ENCODE data around the gene MYO18A. TPM values are rescaled to one million over a fixed set of nuclear protein-coding genes. Genes with fewer than 3 reads are reported as not detected.

MYO18A gene
- total and polyA plus RNA-seq, 7 experiments from 2014 or later = 10.2 to 144 (median 95.3) TPM

- H3K9me3 ChIP-seq (ENCODE audit: control insufficient read depth in 2 of 3, low read length in 3 of 3) = no peaks in the 10 kb centered on the region
- no peaks in the 10 kb centered on the region for H3K27me3 Mint-ChIP-seq
- peaks cover 33 to 61% (median 44%) of the 10 kb centered on the region in 7 donors for H3K4me1 Mint-ChIP-seq
- H3K9me3 Mint-ChIP-seq = peaks cover 0 to 2% (median 0%) of the 10 kb centered on the region in 11 donors
- no peak overlapping the region for H3K27ac ChIP-seq (ENCODE audit: low read depth, low read length)
- intact Hi-C loops (cut with micrococcal nuclease) = no loop called here
- DNase-seq (no peak), ATAC-seq (no peak)
- no peak overlapping the region for H3K4me3 ChIP-seq (ENCODE audit: low read length)
- H3K27me3 ChIP-seq (ENCODE audit: control insufficient read depth in 2 of 2, insufficient read depth in 2 of 2, low read length in 2 of 2) = no peaks in the 10 kb centered on the region
- H3K27ac Mint-ChIP-seq = peak overlapping the region in 1 of 9 donors; percentile 41
- peaks cover 0 to 2% (median 0%) of the 10 kb centered on the region in 5 donors for H3K36me3 Mint-ChIP-seq
- ChIA-PET POLR2A (no interaction called here), CTCF (interaction anchor here (0.8 to 7.5 kb wide), 2 partner anchors 25 to 67 kb away, joined by 3 to 81 read pairs; no protein-coding TSS in a partner anchor)
- H3K4me3 Mint-ChIP-seq = no peak overlapping the region
- H3K4me1 ChIP-seq (ENCODE audit: control insufficient read depth in 2 of 2, insufficient read depth in 2 of 2, low read length in 2 of 2) = peaks cover 15 to 24% of the 10 kb centered on the region in 2 donors
- H3K36me3 ChIP-seq (ENCODE audit: control insufficient read depth in 2 of 3, insufficient read depth in 3 of 3, low read length in 3 of 3) = no peaks in the 10 kb centered on the region
Observed at GRCh38 chr17:29151567-29151966, 28.6 kb downstream of the MYO18A start.

GRCh38 chr17:29150161-29150560, 30.0 kb downstream of the MYO18A start:
- DNase-seq (no peak), ATAC-seq (no peak)
- Histone ChIP-seq H3K4me1 (ENCODE audit: control insufficient read depth in 2 of 2, insufficient read depth in 2 of 2, low read length in 2 of 2) (peaks cover 10 to 24% of the 10 kb centered on the region in 2 donors), H3K27ac (ENCODE audit: low read depth, low read length) (no peak overlapping the region), H3K4me3 (ENCODE audit: low read length) (no peak overlapping the region), H3K36me3 (ENCODE audit: control insufficient read depth in 2 of 3, insufficient read depth in 3 of 3, low read length in 3 of 3) (no peaks in the 10 kb centered on the region), H3K9me3 (ENCODE audit: control insufficient read depth in 2 of 3, low read length in 3 of 3) (no peaks in the 10 kb centered on the region), H3K27me3 (ENCODE audit: control insufficient read depth in 2 of 2, insufficient read depth in 2 of 2, low read length in 2 of 2) (no peaks in the 10 kb centered on the region)
- Mint-ChIP-seq H3K36me3 (peaks cover 0 to 2% (median 0%) of the 10 kb centered on the region in 5 donors), H3K27me3 (no peaks in the 10 kb centered on the region), H3K9me3 (peaks cover 0 to 2% (median 0%) of the 10 kb centered on the region in 11 donors), H3K4me3 (peak overlapping the region in 5 of 10 donors; percentile 66 to 80 (median 74)), H3K4me1 (peaks cover 39 to 63% (median 47%) of the 10 kb centered on the region in 7 donors), H3K27ac (peak overlapping the region in 6 of 9 donors; percentile 32 to 84 (median 48))
- CTCF ChIA-PET = interaction anchor here (1.1 to 14.3 kb wide), 5 partner anchors 15 to 220 kb away, joined by 3 to 230 read pairs (median 81); partner anchors contain the start of gene MYO18A
- intact Hi-C loops (cut with micrococcal nuclease) = no loop called here
- POLR2A ChIA-PET = interaction anchor here (0.6 to 4.7 kb wide), 2 partner anchors 26 to 30 kb away, joined by 3 to 27 read pairs; partner anchors contain the start of gene MYO18A

- H3K9me3 ChIP-seq (ENCODE audit: control insufficient read depth in 2 of 3, low read length in 3 of 3) = no peaks in the 10 kb centered on the region
- Mint-ChIP-seq H3K4me3 (peak overlapping the region; percentile 27 to 80 (median 77)), H3K27ac (peak overlapping the region in 8 of 9 donors; percentile 14 to 87 (median 48)), H3K4me1 (peaks cover 36 to 59% (median 45%) of the 10 kb centered on the region in 7 donors), H3K36me3 (peaks cover 0 to 2% (median 0%) of the 10 kb centered on the region in 5 donors), H3K27me3 (no peaks in the 10 kb centered on the region), H3K9me3 (peaks cover 0 to 2% (median 0%) of the 10 kb centered on the region in 11 donors)
- H3K4me1 ChIP-seq (ENCODE audit: control insufficient read depth in 2 of 2, insufficient read depth in 2 of 2, low read length in 2 of 2) = peaks cover 9 to 24% of the 10 kb centered on the region in 2 donors
- DNase-seq (no peak), ATAC-seq (no peak)
- CTCF ChIA-PET = interaction anchor here (0.8 to 14.3 kb wide), 13 partner anchors 9 to 220 kb away, joined by 3 to 230 read pairs (median 5); partner anchors contain the start of gene MYO18A
- intact Hi-C loops (cut with micrococcal nuclease) = loop anchor here (1.0 to 10.0 kb wide), 7 partner anchors 31 to 425 kb away; partner anchors contain the start of genes ABHD15 (in 2 of the 2), MYO18A (in 2 of the 2), TP53I13 (in 2 of the 2) and NEK8 (in 1 of the 2)
- H3K4me3 ChIP-seq (ENCODE audit: low read length) = peak overlapping the region; percentile 58
- H3K27me3 ChIP-seq (ENCODE audit: control insufficient read depth in 2 of 2, insufficient read depth in 2 of 2, low read length in 2 of 2) = no peaks in the 10 kb centered on the region
- no peaks in the 10 kb centered on the region for H3K36me3 ChIP-seq (ENCODE audit: control insufficient read depth in 2 of 3, insufficient read depth in 3 of 3, low read length in 3 of 3)
- peak overlapping the region; percentile 73 for H3K27ac ChIP-seq (ENCODE audit: low read depth, low read length)
- POLR2A ChIA-PET = interaction anchor here (0.6 to 4.7 kb wide), 9 partner anchors 10 to 198 kb away, joined by 3 to 27 read pairs (median 5); partner anchors contain the start of genes MYO18A, NUFIP2 and PHF12
Observed at GRCh38 chr17:29149431-29150064, 30.6 kb downstream of the MYO18A start.

GRCh38 chr17:29148790-29149430, 31.3 kb downstream of the MYO18A start:
- peaks cover 0 to 2% (median 0%) of the 10 kb centered on the region in 5 donors for H3K36me3 Mint-ChIP-seq
- H3K27me3 Mint-ChIP-seq = no peaks in the 10 kb centered on the region
- ATAC-seq (peak; percentile 99), DNase-seq (peak; percentile 82 to 97 (median 89))
- Histone ChIP-seq H3K27ac (ENCODE audit: low read depth, low read length) (peak overlapping the region; percentile 73), H3K27me3 (ENCODE audit: control insufficient read depth in 2 of 2, insufficient read depth in 2 of 2, low read length in 2 of 2) (no peaks in the 10 kb centered on the region), H3K4me1 (ENCODE audit: control insufficient read depth in 2 of 2, insufficient read depth in 2 of 2, low read length in 2 of 2) (peaks cover 9 to 22% of the 10 kb centered on the region in 2 donors), H3K4me3 (ENCODE audit: low read length) (peak overlapping the region; percentile 58), H3K36me3 (ENCODE audit: control insufficient read depth in 2 of 3, insufficient read depth in 3 of 3, low read length in 3 of 3) (no peaks in the 10 kb centered on the region), H3K9me3 (ENCODE audit: control insufficient read depth in 2 of 3, low read length in 3 of 3) (no peaks in the 10 kb centered on the region)
- POLR2A ChIA-PET = interaction anchor here (0.8 to 4.7 kb wide), 8 partner anchors 9 to 198 kb away, joined by 4 to 27 read pairs (median 6); partner anchors contain the start of genes MYO18A, NUFIP2 and PHF12
- peaks cover 37 to 59% (median 45%) of the 10 kb centered on the region in 7 donors for H3K4me1 Mint-ChIP-seq
- peaks cover 0 to 2% (median 0%) of the 10 kb centered on the region in 11 donors for H3K9me3 Mint-ChIP-seq
- intact Hi-C loops (cut with micrococcal nuclease) = loop anchor here (1.0 to 10.0 kb wide), 10 partner anchors 9 to 424 kb away; partner anchors contain the start of genes ABHD15 (in 2 of the 2), MYO18A (in 2 of the 2), TP53I13 (in 2 of the 2) and NEK8 (in 1 of the 2)
- CTCF ChIA-PET = interaction anchor here (0.5 to 14.3 kb wide), 14 partner anchors 8 to 820 kb away, joined by 3 to 230 read pairs (median 4); partner anchors contain the start of gene MYO18A
- peak overlapping the region; percentile 71 to 93 (median 87) for H3K27ac Mint-ChIP-seq
- peak overlapping the region; percentile 70 to 84 (median 77) for H3K4me3 Mint-ChIP-seq

- no peaks in the 10 kb centered on the region for H3K9me3 ChIP-seq (ENCODE audit: control insufficient read depth in 2 of 3, low read length in 3 of 3)
- peaks cover 9 to 22% of the 10 kb centered on the region in 2 donors for H3K4me1 ChIP-seq (ENCODE audit: control insufficient read depth in 2 of 2, insufficient read depth in 2 of 2, low read length in 2 of 2)
- Mint-ChIP-seq H3K36me3 (peaks cover 0 to 2% (median 0%) of the 10 kb centered on the region in 5 donors), H3K9me3 (peaks cover 0 to 2% (median 0%) of the 10 kb centered on the region in 11 donors), H3K4me3 (peak overlapping the region; percentile 70 to 84 (median 76)), H3K4me1 (peaks cover 38 to 58% (median 45%) of the 10 kb centered on the region in 7 donors), H3K27ac (peak overlapping the region; percentile 71 to 93 (median 87)), H3K27me3 (no peaks in the 10 kb centered on the region)
- no peaks in the 10 kb centered on the region for H3K27me3 ChIP-seq (ENCODE audit: control insufficient read depth in 2 of 2, insufficient read depth in 2 of 2, low read length in 2 of 2)
- CTCF ChIA-PET = interaction anchor here (0.5 to 14.3 kb wide), 12 partner anchors 8 to 820 kb away, joined by 3 to 230 read pairs (median 6); partner anchors contain the start of gene MYO18A
- ATAC-seq (no peak), DNase-seq (no peak)
- H3K4me3 ChIP-seq (ENCODE audit: low read length) = peak overlapping the region; percentile 58
- POLR2A ChIA-PET = interaction anchor here (0.6 to 4.7 kb wide), 11 partner anchors 9 to 197 kb away, joined by 3 to 27 read pairs (median 5); partner anchors contain the start of genes MYO18A, NUFIP2 and PHF12
- H3K36me3 ChIP-seq (ENCODE audit: control insufficient read depth in 2 of 3, insufficient read depth in 3 of 3, low read length in 3 of 3) = no peaks in the 10 kb centered on the region
- H3K27ac ChIP-seq (ENCODE audit: low read depth, low read length) = peak overlapping the region; percentile 73
- intact Hi-C loops (cut with micrococcal nuclease) = loop anchor here (1.0 to 10.0 kb wide), 7 partner anchors 8 to 424 kb away; partner anchors contain the start of genes ABHD15 (in 2 of the 2), TP53I13 (in 2 of the 2), NEK8 (in 1 of the 2) and TLCD1 (in 1 of the 2)
Observed at GRCh38 chr17:29148257-29148789, 31.9 kb downstream of the MYO18A start.
